ENCODE measurements around the gene IPO8. TPM values are rescaled to one million over a fixed set of nuclear protein-coding genes. Genes with fewer than 3 reads are reported as not detected.

IPO8 gene
- total RNA-seq, 1 experiment from 2014 or later = 50.4 TPM

DNA sequence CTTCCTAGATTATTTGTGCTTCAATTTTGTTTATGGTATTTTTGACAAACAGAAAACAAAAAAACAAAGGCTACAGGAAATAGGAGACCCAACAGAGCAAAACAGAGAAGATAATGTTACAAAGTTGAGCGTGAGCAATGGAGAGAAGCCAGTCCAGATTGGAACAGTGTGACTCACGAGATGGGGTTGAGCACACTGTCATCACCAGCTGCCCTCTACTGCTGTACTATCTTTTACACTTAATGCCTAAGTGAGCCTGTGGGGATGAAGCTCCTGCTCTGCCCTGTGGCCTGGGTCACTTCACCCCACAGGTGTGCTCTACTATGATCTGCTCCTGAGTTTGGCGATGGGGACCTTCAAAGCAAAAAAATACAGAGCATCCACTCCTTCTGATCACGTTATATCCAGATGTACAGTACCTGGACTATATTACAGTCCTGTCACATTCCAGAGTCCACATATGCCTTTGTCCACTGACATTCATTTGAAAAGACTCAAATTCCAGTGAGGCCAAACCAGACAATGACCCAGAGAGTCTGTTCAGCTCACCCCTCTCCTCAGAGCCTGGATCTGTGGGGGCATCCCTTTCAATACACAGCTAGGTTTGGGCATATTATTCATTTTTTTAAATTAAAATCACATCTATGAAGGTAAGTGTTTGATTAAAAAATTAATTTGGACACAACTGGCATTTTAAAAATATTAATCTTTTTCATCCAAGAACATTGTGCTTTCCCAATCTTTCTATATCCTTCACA lies 4.4 kb downstream of the IPO8 start:
- TF ChIP-seq, protein P1, sequence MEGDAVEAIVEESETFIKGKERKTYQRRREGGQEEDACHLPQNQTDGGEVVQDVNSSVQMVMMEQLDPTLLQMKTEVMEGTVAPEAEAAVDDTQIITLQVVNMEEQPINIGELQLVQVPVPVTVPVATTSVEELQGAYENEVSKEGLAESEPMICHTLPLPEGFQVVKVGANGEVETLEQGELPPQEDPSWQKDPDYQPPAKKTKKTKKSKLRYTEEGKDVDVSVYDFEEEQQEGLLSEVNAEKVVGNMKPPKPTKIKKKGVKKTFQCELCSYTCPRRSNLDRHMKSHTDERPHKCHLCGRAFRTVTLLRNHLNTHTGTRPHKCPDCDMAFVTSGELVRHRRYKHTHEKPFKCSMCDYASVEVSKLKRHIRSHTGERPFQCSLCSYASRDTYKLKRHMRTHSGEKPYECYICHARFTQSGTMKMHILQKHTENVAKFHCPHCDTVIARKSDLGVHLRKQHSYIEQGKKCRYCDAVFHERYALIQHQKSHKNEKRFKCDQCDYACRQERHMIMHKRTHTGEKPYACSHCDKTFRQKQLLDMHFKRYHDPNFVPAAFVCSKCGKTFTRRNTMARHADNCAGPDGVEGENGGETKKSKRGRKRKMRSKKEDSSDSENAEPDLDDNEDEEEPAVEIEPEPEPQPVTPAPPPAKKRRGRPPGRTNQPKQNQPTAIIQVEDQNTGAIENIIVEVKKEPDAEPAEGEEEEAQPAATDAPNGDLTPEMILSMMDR (IDR thresholded peaks at IDR 0.05; ENCODE audit: insufficient read depth in 1 of 2, low read depth in 1 of 2, low read length in 1 of 2, severe bottlenecking in 1 of 2, unreplicated experiment in 1 of 2) = no peak
- Mint-ChIP-seq H3K27ac (ENCODE audit: unreplicated experiment) (no peak overlapping the region), H3K36me3 (ENCODE audit: insufficient read depth, unreplicated experiment) (no peaks in the 10 kb centered on the region), H3K4me1 (ENCODE audit: low read depth, unreplicated experiment) (peaks cover 26% of the 10 kb centered on the region), H3K4me3 (ENCODE audit: unreplicated experiment) (no peak overlapping the region), H3K9me3 (ENCODE audit: unreplicated experiment) (no peaks in the 10 kb centered on the region), H3K27me3 (ENCODE audit: insufficient read depth, unreplicated experiment) (no peaks in the 10 kb centered on the region)
- ChIA-PET CTCF (no interaction called here), POLR2A (no interaction called here)
- Histone ChIP-seq H3K4me3 (ENCODE audit: low read depth, low read length) (no peak overlapping the region), H3K4me1 (peaks cover 10% of the 10 kb centered on the region), H3K9me3 (no peaks in the 10 kb centered on the region), H3K27me3 (replicated peaks; ENCODE audit: control insufficient read depth, insufficient read depth, low read length) (no peaks in the 10 kb centered on the region), H3K36me3 (ENCODE audit: control insufficient read depth, insufficient read depth, low read length) (no peaks in the 10 kb centered on the region)
- intact Hi-C loops (cut with micrococcal nuclease; ENCODE audit: unreplicated experiment) = loop anchor here (10.0 kb wide), 1 partner anchor 384 kb away; the partner anchor contains the start of gene DDX11
- BruUV-seq (replicated peaks) = no TSS peak
- peak in 1 of 2 experiments; percentile 5 for DNase-seq

GRCh38 chr12:30687265-30687986 lies 8.2 kb downstream of the IPO8 start:
- no peaks in the 10 kb centered on the region for H3K4me1 ChIP-seq
- intact Hi-C loops (cut with micrococcal nuclease; ENCODE audit: unreplicated experiment) = no loop called here
- ChIA-PET CTCF (no interaction called here), POLR2A (no interaction called here)
- no peak overlapping the region for H3K27ac Mint-ChIP-seq (ENCODE audit: unreplicated experiment)
- H3K9me3 ChIP-seq = no peaks in the 10 kb centered on the region
- no peaks in the 10 kb centered on the region for H3K27me3 Mint-ChIP-seq (ENCODE audit: insufficient read depth, unreplicated experiment)
- no TSS peak for BruUV-seq (replicated peaks)
- H3K4me3 Mint-ChIP-seq (ENCODE audit: unreplicated experiment) = no peak overlapping the region
- DNase-seq = no peak
- H3K9me3 Mint-ChIP-seq (ENCODE audit: unreplicated experiment) = no peaks in the 10 kb centered on the region
- H3K4me3 ChIP-seq (ENCODE audit: low read depth, low read length) = no peak overlapping the region
- H3K36me3 Mint-ChIP-seq (ENCODE audit: insufficient read depth, unreplicated experiment) = no peaks in the 10 kb centered on the region
- H3K36me3 ChIP-seq (ENCODE audit: control insufficient read depth, insufficient read depth, low read length) = no peaks in the 10 kb centered on the region
- no peaks in the 10 kb centered on the region for H3K27me3 ChIP-seq (replicated peaks; ENCODE audit: control insufficient read depth, insufficient read depth, low read length)
- H3K4me1 Mint-ChIP-seq (ENCODE audit: low read depth, unreplicated experiment) = peaks cover 8% of the 10 kb centered on the region
- TF ChIP-seq, protein P1 (IDR thresholded peaks at IDR 0.05; ENCODE audit: insufficient read depth in 1 of 2, low read depth in 1 of 2, low read length in 1 of 2, severe bottlenecking in 1 of 2, unreplicated experiment in 1 of 2) = no peak

DNA sequence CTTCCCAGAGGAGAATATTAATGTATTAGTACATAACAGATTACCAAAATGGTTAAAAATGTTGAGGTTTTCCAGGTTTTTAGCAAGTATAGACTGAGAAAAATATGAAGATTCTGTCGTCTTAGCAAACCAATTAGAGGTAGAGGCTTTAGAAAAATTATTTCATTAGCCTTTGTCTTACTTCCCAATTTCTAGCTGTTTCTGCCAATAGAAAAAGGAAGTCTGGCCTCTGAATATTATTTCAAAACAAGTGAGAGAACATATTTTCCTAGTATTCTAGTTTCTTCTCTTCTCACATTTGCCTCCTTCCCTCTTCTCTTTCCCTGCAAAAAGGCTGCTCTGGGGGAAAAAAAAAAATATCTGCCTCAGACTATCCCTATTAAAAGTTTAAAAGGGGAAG lies 16.4 kb downstream of the IPO8 start:
- TF ChIP-seq, protein P1 (IDR thresholded peaks at IDR 0.05; ENCODE audit: insufficient read depth in 1 of 2, low read depth in 1 of 2, low read length in 1 of 2, severe bottlenecking in 1 of 2, unreplicated experiment in 1 of 2) = no peak
- BruUV-seq (replicated peaks) = no TSS peak
- intact Hi-C loops (cut with micrococcal nuclease; ENCODE audit: unreplicated experiment) = no loop called here
- no peaks in the 10 kb centered on the region for H3K9me3 Mint-ChIP-seq (ENCODE audit: unreplicated experiment)
- H3K4me3 Mint-ChIP-seq (ENCODE audit: unreplicated experiment) = no peak overlapping the region
- Histone ChIP-seq H3K36me3 (ENCODE audit: control insufficient read depth, insufficient read depth, low read length) (peaks cover 3% of the 10 kb centered on the region), H3K9me3 (no peaks in the 10 kb centered on the region), H3K27me3 (replicated peaks; ENCODE audit: control insufficient read depth, insufficient read depth, low read length) (no peaks in the 10 kb centered on the region), H3K4me1 (no peaks in the 10 kb centered on the region), H3K4me3 (ENCODE audit: low read depth, low read length) (no peak overlapping the region)
- CTCF ChIA-PET = interaction anchor here (0.7 kb wide), 1 partner anchor 1212 kb away, joined by 4 read pairs; no protein-coding TSS in a partner anchor
- DNase-seq = no peak
- POLR2A ChIA-PET = no interaction called here
- H3K36me3 Mint-ChIP-seq (ENCODE audit: insufficient read depth, unreplicated experiment) = peaks cover 35% of the 10 kb centered on the region
- H3K27me3 Mint-ChIP-seq (ENCODE audit: insufficient read depth, unreplicated experiment) = no peaks in the 10 kb centered on the region
- no peak overlapping the region for H3K27ac Mint-ChIP-seq (ENCODE audit: unreplicated experiment)
- no peaks in the 10 kb centered on the region for H3K4me1 Mint-ChIP-seq (ENCODE audit: low read depth, unreplicated experiment)

Data from Caco-2 (cell line).